NCI-H460 (cell line): ENCODE data around the gene B3GALT5. TPM values are rescaled to one million over a fixed set of nuclear protein-coding genes. Genes with fewer than 3 reads are reported as not detected.

Experiments used
- total RNA-seq: library from RNA; depleted of rRNA; stranded (reverse); fragments of >200 nt; shearing (Covaris generic); gene quantifications from 2 replicates; pipeline ENCODE4 v1.2.3, GENCODE V29; 2014; rRNA removed

Gene B3GALT5
- total RNA-seq, 1 experiment from 2014 or later, result not detected

Other genes with a start within 250 kb of the B3GALT5 start
- 2.7 and 3.0 TPM in 2 replicates for gene LCA5L, start 167.2 kb upstream of the B3GALT5 start, total RNA-seq
- gene SH3BGR, start 161.0 kb upstream of the B3GALT5 start, total RNA-seq, result 4.0 and 4.3 TPM in 2 replicates
- not detected in 2 replicates for gene IGSF5, start 132.2 kb downstream of the B3GALT5 start, total RNA-seq